HG02870 (cell line): ENCODE results near the gene HOXC12.

Experiments
- ATAC-seq: cut with Tn5 transposase; IDR thresholded peaks from one replicate; pipeline ENCODE4 v1.9.1; 2021; ENCODE audit warnings: mild to moderate bottlenecking, moderate library complexity; ENCODE audit not compliant: unreplicated experiment

HOXC12 gene

DNA sequence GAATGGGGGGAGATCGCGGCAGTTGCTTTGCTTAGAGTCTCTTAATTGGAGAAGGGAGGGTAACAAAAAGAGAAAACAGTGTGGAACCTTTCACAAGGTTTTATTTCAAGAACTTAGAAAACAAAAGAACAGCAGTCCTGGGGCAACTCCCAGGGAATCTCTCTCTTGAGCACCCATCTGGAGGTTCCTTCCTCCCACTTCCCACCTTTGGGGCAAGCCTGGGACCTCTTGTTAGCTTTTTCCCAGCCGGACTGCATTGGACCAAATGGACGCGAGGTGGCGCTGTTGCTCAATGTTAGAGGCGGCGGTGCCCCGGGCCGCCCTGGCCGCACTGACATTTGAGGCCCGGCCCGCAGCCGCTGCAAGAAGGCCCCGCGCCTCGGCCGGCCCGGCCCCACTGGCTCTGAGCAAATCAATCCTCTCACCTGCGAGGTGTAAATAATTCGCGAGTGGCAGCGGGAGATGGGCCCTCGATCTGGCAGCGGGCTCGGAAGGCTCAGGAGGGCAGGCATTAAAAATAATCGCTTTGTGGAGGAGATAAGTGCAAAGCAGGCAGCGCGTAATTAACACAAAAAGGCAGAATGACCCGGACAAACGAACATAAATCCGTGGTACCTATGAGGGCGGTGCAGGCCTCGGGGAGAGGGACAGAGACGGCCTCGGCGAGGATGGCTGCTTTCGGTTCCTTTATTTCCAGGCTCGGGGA lies 51.3 kb downstream of the HOXC12 start:
- ATAC-seq: peak; percentile 67

DNA sequence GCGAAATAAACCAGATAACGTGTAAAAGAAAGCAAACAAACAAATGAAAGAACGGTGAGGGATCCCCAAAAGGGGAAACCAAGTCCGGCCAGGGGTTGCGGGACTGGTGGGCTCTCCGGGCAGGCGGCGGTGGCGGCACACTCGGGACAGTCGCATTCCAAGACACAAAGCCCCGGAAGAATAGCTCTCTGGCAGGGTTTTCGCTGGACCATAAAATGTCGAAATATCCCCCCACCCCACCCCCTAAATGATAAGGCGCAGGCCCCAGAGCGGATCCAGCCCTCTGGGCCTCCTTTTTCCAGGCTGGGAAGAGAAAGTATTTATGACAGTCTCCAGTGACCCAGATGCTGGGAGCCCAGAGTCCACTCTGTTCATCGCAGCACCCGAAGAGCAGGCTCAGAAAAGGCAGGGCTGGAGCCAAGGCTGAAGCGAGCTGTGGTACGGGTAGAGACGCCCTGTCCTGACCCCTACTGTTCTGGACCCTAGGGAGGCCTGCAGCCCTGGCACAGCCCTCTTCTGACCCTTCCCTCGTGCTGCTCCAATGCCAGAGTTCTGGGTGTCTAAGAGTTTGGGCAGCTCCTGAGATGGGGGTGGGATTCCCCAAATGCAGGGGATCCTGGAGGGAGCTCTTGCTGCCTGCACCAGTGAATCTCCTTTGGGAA lies 52.0 kb downstream of the HOXC12 start:
- ATAC-seq: no peak

DNA sequence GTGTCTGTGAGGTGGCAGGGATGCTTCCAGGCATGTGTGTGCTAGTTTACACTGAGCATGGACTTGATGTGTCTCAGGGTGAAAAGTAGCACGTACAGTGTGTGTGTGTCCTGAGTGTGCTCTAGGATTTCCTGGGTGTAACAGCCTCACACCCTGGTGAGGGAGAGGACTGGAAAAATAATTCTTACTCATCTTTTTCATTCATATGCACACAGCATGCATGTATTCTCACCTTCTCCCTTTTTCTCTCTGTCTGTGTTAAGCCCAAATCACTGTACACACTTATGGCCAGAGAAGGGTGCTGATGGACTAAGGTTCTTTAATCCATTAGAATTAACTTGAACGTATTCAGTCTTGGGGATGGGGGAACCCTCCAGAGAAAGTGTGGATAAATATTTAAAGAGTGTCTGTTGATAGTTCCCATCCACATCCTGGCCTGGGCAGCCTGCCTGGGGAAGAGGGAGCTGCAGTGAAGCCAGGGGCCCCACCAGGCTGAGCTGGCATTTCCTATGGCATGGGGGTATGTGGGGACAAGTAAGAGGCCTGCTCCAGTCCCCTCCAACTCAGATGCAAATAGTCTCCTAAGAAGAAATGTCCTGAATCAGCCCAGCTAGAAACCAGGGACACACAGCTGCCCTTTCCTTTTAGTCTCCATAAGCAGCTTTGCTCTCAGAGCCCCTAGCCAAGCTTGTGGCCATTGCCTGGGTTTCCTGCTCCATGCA lies 53.0 kb downstream of the HOXC12 start:
- ATAC-seq: no peak

DNA sequence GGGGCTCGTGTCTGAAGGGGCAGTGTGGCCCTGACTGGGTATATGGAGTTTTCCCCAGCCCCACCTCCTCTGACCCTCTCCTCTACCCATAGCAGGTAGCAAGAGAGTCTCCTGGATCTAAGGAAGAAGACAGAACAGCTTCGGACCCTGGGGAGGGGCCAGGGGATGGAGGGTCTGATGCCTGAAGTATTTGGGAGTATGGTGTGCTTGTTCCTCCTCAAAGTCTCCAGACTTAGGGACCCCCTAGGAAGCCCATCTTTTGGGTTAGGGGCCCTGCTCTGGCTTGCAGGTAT lies 53.5 kb downstream of the HOXC12 start:
- ATAC-seq: no peak
